ENCODE measurements around the gene RBP3.

GRCh38 chr10:47381427-47382379 lies 33.5 kb downstream of the RBP3 start:
- TF ChIP-seq, protein P1, sequence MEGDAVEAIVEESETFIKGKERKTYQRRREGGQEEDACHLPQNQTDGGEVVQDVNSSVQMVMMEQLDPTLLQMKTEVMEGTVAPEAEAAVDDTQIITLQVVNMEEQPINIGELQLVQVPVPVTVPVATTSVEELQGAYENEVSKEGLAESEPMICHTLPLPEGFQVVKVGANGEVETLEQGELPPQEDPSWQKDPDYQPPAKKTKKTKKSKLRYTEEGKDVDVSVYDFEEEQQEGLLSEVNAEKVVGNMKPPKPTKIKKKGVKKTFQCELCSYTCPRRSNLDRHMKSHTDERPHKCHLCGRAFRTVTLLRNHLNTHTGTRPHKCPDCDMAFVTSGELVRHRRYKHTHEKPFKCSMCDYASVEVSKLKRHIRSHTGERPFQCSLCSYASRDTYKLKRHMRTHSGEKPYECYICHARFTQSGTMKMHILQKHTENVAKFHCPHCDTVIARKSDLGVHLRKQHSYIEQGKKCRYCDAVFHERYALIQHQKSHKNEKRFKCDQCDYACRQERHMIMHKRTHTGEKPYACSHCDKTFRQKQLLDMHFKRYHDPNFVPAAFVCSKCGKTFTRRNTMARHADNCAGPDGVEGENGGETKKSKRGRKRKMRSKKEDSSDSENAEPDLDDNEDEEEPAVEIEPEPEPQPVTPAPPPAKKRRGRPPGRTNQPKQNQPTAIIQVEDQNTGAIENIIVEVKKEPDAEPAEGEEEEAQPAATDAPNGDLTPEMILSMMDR (IDR thresholded peaks at IDR 0.05) = no peak
- no peak for TF ChIP-seq POLR2A (IDR thresholded peaks at IDR 0.05)
